Neural progenitor cell (in vitro differentiated cells): ENCODE data around the gene ZFYVE19. TPM values are rescaled to one million over a fixed set of nuclear protein-coding genes. Genes with fewer than 3 reads are reported as not detected.

Experiments used
- DNase-seq: peaks from one replicate; pipeline ENCODE4 v3.0.0-alpha.2; 2016; ENCODE audit warnings: low spot score
- H2AFZ ChIP-seq: fragments of 200-600 bp; sonication (generic); replicated peaks from 2 replicates; pipeline ENCODE4 v1.6.1; 2016; ENCODE audit warnings: antibody characterized with exemption
- H3F3A ChIP-seq: fragments of 200-600 bp; sonication (generic); 2 replicates; pipeline ENCODE4 v1.6.1; 2016; ENCODE audit warnings: antibody characterized with exemption, low read depth
- H3K27ac ChIP-seq: fragments of 200-600 bp; sonication (generic); 2 replicates; pipeline ENCODE4 v1.5.1; 2016; ENCODE audit warnings: mild to moderate bottlenecking
- H3K27me3 ChIP-seq: fragments of 200-600 bp; sonication (generic); 2 replicates; pipeline ENCODE4 v1.6.1; 2016; ENCODE audit warnings: mild to moderate bottlenecking, moderate library complexity
- H3K36me3 ChIP-seq: fragments of 200-600 bp; sonication (generic); 2 replicates; pipeline ENCODE4 v1.5.1; 2016
- H3K4me1 ChIP-seq: fragments of 200-600 bp; sonication (generic); 2 replicates; pipeline ENCODE4 v1.6.1; 2016; ENCODE audit warnings: mixed run types
- H3K4me2 ChIP-seq: fragments of 200-600 bp; sonication (generic); 2 replicates; pipeline ENCODE4 v1.6.1; 2016
- H3K4me3 ChIP-seq: fragments of 200-600 bp; sonication (generic); 2 replicates; pipeline ENCODE4 v1.5.1; 2016
- H3K79me2 ChIP-seq: fragments of 200-600 bp; sonication (generic); 2 replicates; pipeline ENCODE4 v1.6.1; 2016; ENCODE audit warnings: low read depth
- H3K9ac ChIP-seq: fragments of 200-600 bp; sonication (generic); 2 replicates; pipeline ENCODE4 v1.6.1; 2016
- H3K9me3 ChIP-seq: fragments of 200-600 bp; sonication (generic); 2 replicates; pipeline ENCODE4 v1.5.1; 2016; ENCODE audit warnings: low read depth
- H4K20me1 ChIP-seq: fragments of 200-600 bp; sonication (generic); 2 replicates; pipeline ENCODE4 v1.6.1; 2016; ENCODE audit warnings: low read depth
- H3K27ac Mint-ChIP-seq: 3 replicates; pipeline ENCODE4 v1.8.0; 2021; ENCODE audit warnings: mixed read lengths
- H3K27me3 Mint-ChIP-seq: 2 replicates; pipeline ENCODE4 v1.8.0; 2022; ENCODE audit warnings: low read depth, mild to moderate bottlenecking, inconsistent platforms, moderate library complexity, mixed read lengths; ENCODE audit not compliant: insufficient read depth
- H3K36me3 Mint-ChIP-seq: 3 replicates; pipeline ENCODE4 v1.8.0; 2021; ENCODE audit warnings: mixed read lengths
- H3K4me1 Mint-ChIP-seq: 3 replicates; pipeline ENCODE4 v1.8.0; 2021; ENCODE audit warnings: mixed read lengths
- H3K4me3 Mint-ChIP-seq: 3 replicates; pipeline ENCODE4 v1.8.0; 2021; ENCODE audit warnings: mild to moderate bottlenecking, moderate library complexity, mixed read lengths
- H3K9me3 Mint-ChIP-seq: 3 replicates; pipeline ENCODE4 v1.8.0; 2020; ENCODE audit warnings: mixed read lengths
- EZH2 ChIP-seq: fragments of 200-600 bp; sonication (generic); IDR thresholded peaks from 2 replicates; pipeline ENCODE4 v1.6.1; 2017; ENCODE audit warnings: antibody characterized with exemption, mild to moderate bottlenecking, moderate library complexity
- EZH2phosphoT487 ChIP-seq: fragments of 200-600 bp; sonication (generic); IDR thresholded peaks from 2 replicates; pipeline ENCODE4 v1.6.1; 2017; ENCODE audit warnings: antibody characterized with exemption
- total RNA-seq: library from RNA; depleted of rRNA; stranded (reverse); fragments of >200 nt; gene quantifications from 2 replicates; pipeline ENCODE4 v1.2.3, GENCODE V29; 2015; ENCODE audit warnings: low replicate concordance
- TF ChIP-seq, protein P1 (sequence below): fragments of 200-600 bp; sonication (generic); IDR thresholded peaks from 2 replicates; pipeline ENCODE4 v1.5.1; 2017; ENCODE audit warnings: antibody characterized with exemption, mild to moderate bottlenecking

The ZFYVE19 gene
- total RNA-seq, 1 donor from 2014 or later: 19.3 TPM

DNA sequence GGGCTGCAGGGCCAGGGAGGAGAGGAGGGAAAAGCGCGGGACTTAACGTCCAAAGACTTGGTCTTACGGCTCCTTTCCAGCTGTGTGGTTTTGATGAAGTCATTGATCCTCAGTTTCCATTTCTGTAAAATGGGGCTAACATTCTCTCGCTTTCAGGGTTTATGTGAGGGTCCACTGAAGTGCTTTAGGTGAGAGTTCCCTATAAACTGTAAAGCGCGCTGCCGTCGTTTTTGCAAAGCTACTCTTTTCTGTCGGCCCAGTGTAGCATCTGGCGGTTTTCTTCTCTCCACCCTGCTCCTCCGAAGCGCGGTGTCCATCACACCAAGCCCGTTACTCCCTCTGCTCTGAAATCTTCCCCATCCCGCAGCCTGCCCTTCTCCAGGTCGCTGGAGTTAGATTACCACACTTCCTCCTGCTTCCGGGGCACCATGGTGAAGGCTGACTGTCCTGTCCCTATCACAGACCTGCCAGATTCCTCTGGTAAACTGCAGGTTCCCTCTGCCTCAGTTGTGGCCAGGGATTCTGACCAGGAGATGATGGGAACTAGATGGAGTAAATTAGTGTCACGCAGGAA is 1.1 kb downstream of the ZFYVE19 start:
- H3K36me3 Mint-ChIP-seq: peaks cover under 1% of the 10 kb centered on the region
- peaks cover 25% of the 10 kb centered on the region for H3K4me1 Mint-ChIP-seq
- DNase-seq: no peak
- H3K27ac Mint-ChIP-seq: no peak overlapping the region
- Histone ChIP-seq H3K4me2 (peak overlapping the region; percentile 82), H3K79me2 (peaks cover 22% of the 10 kb centered on the region), H3K27me3 (no peaks in the 10 kb centered on the region), H3K9ac (no peak overlapping the region), H2AFZ (peak overlapping the region; percentile 82), H3F3A (peaks cover 9% of the 10 kb centered on the region), H3K9me3 (no peaks in the 10 kb centered on the region), H3K4me1 (peaks cover 5% of the 10 kb centered on the region), H3K36me3 (no peaks in the 10 kb centered on the region), H4K20me1 (no peaks in the 10 kb centered on the region), H3K27ac (no peak overlapping the region), H3K4me3 (peak overlapping the region; percentile 95)
- peak overlapping the region; percentile 99 for H3K4me3 Mint-ChIP-seq
- no peaks in the 10 kb centered on the region for H3K9me3 Mint-ChIP-seq
- no peak for TF ChIP-seq EZH2
- no peak for TF ChIP-seq EZH2phosphoT487
- TF ChIP-seq, protein P1, sequence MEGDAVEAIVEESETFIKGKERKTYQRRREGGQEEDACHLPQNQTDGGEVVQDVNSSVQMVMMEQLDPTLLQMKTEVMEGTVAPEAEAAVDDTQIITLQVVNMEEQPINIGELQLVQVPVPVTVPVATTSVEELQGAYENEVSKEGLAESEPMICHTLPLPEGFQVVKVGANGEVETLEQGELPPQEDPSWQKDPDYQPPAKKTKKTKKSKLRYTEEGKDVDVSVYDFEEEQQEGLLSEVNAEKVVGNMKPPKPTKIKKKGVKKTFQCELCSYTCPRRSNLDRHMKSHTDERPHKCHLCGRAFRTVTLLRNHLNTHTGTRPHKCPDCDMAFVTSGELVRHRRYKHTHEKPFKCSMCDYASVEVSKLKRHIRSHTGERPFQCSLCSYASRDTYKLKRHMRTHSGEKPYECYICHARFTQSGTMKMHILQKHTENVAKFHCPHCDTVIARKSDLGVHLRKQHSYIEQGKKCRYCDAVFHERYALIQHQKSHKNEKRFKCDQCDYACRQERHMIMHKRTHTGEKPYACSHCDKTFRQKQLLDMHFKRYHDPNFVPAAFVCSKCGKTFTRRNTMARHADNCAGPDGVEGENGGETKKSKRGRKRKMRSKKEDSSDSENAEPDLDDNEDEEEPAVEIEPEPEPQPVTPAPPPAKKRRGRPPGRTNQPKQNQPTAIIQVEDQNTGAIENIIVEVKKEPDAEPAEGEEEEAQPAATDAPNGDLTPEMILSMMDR: no peak
- H3K27me3 Mint-ChIP-seq: peaks cover 2% of the 10 kb centered on the region

DNA sequence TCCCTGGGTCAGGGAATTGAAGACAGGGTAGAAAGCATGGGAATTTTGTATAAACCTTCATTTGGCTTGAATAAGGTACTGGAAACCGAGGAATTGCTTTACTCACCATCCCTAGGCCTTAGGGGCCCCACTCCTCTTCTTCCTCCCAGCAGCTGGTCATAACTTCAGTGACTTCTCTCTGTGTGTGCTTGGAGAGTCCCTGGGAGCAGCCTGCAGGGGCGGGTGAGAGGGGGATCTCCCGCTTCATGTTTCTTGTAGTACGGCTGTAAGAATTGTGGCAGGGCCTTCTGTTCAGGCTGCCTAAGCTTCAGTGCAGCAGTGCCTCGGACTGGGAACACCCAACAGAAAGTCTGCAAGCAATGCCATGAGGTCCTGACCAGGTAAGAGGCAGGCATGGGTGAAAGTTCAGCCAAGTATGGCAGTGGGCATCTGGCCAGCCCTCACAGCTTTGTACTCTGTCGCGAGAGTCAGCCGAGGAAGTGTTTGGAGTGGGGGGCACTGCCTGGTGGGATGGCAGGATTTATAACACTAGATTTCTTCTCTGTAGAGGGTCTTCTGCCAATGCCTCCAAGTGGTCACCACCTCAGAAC is 2.1 kb downstream of the ZFYVE19 start:
- Histone ChIP-seq H3K4me1 (peaks cover 5% of the 10 kb centered on the region), H3K79me2 (peaks cover 22% of the 10 kb centered on the region), H3K4me2 (no peak overlapping the region), H3K27me3 (no peaks in the 10 kb centered on the region), H3F3A (peaks cover 9% of the 10 kb centered on the region), H3K27ac (no peak overlapping the region), H3K4me3 (no peak overlapping the region), H3K9ac (no peak overlapping the region), H2AFZ (no peak overlapping the region), H3K36me3 (no peaks in the 10 kb centered on the region), H3K9me3 (no peaks in the 10 kb centered on the region), H4K20me1 (no peaks in the 10 kb centered on the region)
- H3K27ac Mint-ChIP-seq: peak overlapping the region; percentile 14
- peaks cover 21% of the 10 kb centered on the region for H3K4me1 Mint-ChIP-seq
- TF ChIP-seq EZH2 (no peak), EZH2phosphoT487 (no peak)
- TF ChIP-seq, protein P1: no peak
- no peak for DNase-seq
- peaks cover 2% of the 10 kb centered on the region for H3K27me3 Mint-ChIP-seq
- peak overlapping the region; percentile 14 for H3K4me3 Mint-ChIP-seq
- no peaks in the 10 kb centered on the region for H3K36me3 Mint-ChIP-seq
- H3K9me3 Mint-ChIP-seq: no peaks in the 10 kb centered on the region

DNA sequence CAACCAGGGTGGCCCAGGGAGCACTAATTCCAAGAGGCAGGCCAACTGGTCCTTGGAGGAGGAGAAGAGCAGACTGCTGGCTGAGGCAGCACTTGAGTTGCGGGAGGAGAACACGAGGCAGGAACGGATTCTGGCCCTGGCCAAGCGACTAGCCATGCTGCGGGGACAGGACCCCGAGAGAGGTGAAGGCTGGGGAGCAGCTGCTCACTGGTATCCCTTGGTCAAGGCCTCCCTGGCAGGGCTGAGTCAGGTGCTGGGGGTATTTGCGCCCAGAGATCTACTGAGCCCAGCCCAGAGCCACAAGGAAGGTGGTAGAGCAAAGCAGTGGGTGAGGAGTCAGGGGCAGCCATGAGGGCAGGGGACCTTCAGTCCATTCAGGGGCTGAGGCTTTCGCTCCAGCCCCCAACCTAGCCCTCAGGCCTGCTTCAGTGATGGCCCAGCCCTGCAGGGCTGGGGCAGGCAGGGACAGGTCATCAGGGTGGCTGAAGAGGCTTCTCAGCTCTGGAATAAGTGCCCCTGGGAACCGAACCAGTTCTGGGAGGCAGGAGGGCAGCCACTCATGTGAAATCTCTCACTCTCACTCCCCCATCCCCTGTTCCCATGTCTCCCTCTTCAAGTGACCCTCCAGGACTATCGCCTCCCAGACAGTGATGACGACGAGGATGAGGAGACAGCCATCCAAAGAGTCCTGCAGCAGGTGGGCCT is 6.0 kb downstream of the ZFYVE19 start:
- no peak overlapping the region for H3K4me3 Mint-ChIP-seq
- H3K79me2 ChIP-seq: no peaks in the 10 kb centered on the region
- no peak overlapping the region for H2AFZ ChIP-seq
- no peaks in the 10 kb centered on the region for H4K20me1 ChIP-seq
- H3K27ac ChIP-seq: no peak overlapping the region
- no peaks in the 10 kb centered on the region for H3K36me3 ChIP-seq
- H3K36me3 Mint-ChIP-seq: peaks cover 4% of the 10 kb centered on the region
- no peak for DNase-seq
- H3K27ac Mint-ChIP-seq: peak overlapping the region; percentile 29
- H3K9me3 Mint-ChIP-seq: no peaks in the 10 kb centered on the region
- peaks cover 4% of the 10 kb centered on the region for H3K27me3 Mint-ChIP-seq
- H3K4me1 ChIP-seq: no peaks in the 10 kb centered on the region
- no peaks in the 10 kb centered on the region for H3K9me3 ChIP-seq
- no peak overlapping the region for H3K4me3 ChIP-seq
- H3K27me3 ChIP-seq: no peaks in the 10 kb centered on the region
- peaks cover 8% of the 10 kb centered on the region for H3K4me1 Mint-ChIP-seq
- no peak overlapping the region for H3K4me2 ChIP-seq
- H3F3A ChIP-seq: no peaks in the 10 kb centered on the region
- TF ChIP-seq, protein P1: no peak
- TF ChIP-seq EZH2 (no peak), EZH2phosphoT487 (no peak)
- no peak overlapping the region for H3K9ac ChIP-seq
